K562 (cell line): ENCODE measurements around the gene EXOC3L2. TPM values are rescaled to one million over a fixed set of nuclear protein-coding genes. Genes with fewer than 3 reads are reported as not detected.

Experiments
- BMI1 ChIP-seq: fragments of 150-350 bp; IDR thresholded peaks from 2 replicates; pipeline ENCODE4 v1.6.1; 2014; ENCODE audit warnings: low read length
- CEBPB ChIP-seq: fragments of 450-650 bp; IDR thresholded peaks from 2 replicates; pipeline ENCODE4 v1.6.1; 2016; ENCODE audit warnings: missing genetic modification characterization, missing compliant biosample characterization
- ETV1 ChIP-seq: fragments of 450-650 bp; conservative IDR thresholded peaks from 2 replicates; pipeline ENCODE4 v1.6.1; 2016; ENCODE audit warnings: missing genetic modification characterization, control low read depth, low read depth, missing compliant biosample characterization
- HDAC1 ChIP-seq, 2 experiments: fragments of 450-650 bp; IDR thresholded peaks; 2 replicates each; pipeline ENCODE4 v1.6.1; 2016 to 2017; ENCODE audit warnings: inconsistent platforms in 1 of 2, mild to moderate bottlenecking in 1 of 2, moderate library complexity in 1 of 2
- PCBP2 ChIP-seq: fragments of 200-400 bp; formaldehyde crosslinking; IDR thresholded peaks from 2 replicates; pipeline ENCODE4 v1.6.1; 2018; ENCODE audit warnings: low read length, low read depth, mild to moderate bottlenecking, moderate library complexity; ENCODE audit not compliant: poor library complexity, severe bottlenecking
- PRMT5 ChIP-seq: sonication (generic); formaldehyde crosslinking; IDR thresholded peaks from 2 replicates; pipeline ENCODE4 v1.5.0; 2020; ENCODE audit warnings: missing genetic modification reagents
- RFX5 ChIP-seq: IDR thresholded peaks from 2 replicates; pipeline ENCODE4 v1.6.1; 2011; ENCODE audit warnings: low read depth, mild to moderate bottlenecking, improper control_type of control experiment, low read length
- RNF2 ChIP-seq: sonication (generic); IDR thresholded peaks from 2 replicates; pipeline ENCODE4 v1.6.1; 2016
- SRSF9 ChIP-seq: fragments of 200-400 bp; formaldehyde crosslinking; IDR thresholded peaks from 2 replicates; pipeline ENCODE4 v1.6.1; 2017; ENCODE audit warnings: low read depth, low read length, borderline replicate concordance
- SUPT5H ChIP-seq: fragments of 450-650 bp; IDR thresholded peaks from 2 replicates; pipeline ENCODE4 v1.6.1; 2016
- TFAP4 ChIP-seq: sonication (generic); formaldehyde crosslinking; IDR thresholded peaks from 2 replicates; pipeline ENCODE4 v1.8.0; 2022; ENCODE audit warnings: missing genetic modification reagents, mild to moderate bottlenecking, moderate library complexity, borderline replicate concordance
- USF2 ChIP-seq: sonication (generic); formaldehyde crosslinking; IDR thresholded peaks from 2 replicates; pipeline ENCODE4 v1.5.0; 2020; ENCODE audit warnings: missing genetic modification reagents
- ZBTB17 ChIP-seq: fragments of 450-650 bp; formaldehyde crosslinking; IDR thresholded peaks from 2 replicates; pipeline ENCODE4 v1.4.0; 2020; ENCODE audit warnings: mild to moderate bottlenecking
- ZNF717 ChIP-seq: fragments of 250-450 bp; sonication (Bioruptor Pico); IDR thresholded peaks from 2 replicates; pipeline ENCODE4 v1.5.0; 2021
- polyA plus RNA-seq, 8 experiments: library from polyadenylated mRNA; depleted of rRNA in 4 of 8; stranded (reverse) in 5 of 8; unstranded in 3 of 8; fragments of >200 nt; fragmentation: Nextera tagmentation in 2 of 8; fragmentation: Illumina TruSeq in 1 of 8; extraction: Ambion mirVana in 2 of 8; extraction: Trizol in 1 of 8; gene quantifications; 2 replicates each; pipeline versions ENCODE4 v1.2.1 to v1.2.3, GENCODE V29; 2011 to 2014; ENCODE audit warnings: inconsistent platforms in 1 of 8, missing spikeins in 1 of 8
- total RNA-seq, 7 experiments: library from RNA; depleted of rRNA in 6 of 7; stranded (reverse); fragments of >200 nt in 6 of 7; fragmentation: Illumina TruSeq in 2 of 7; extraction: Trizol in 2 of 7; gene quantifications; 2 replicates each; pipeline versions ENCODE4 v1.2.1 to v1.2.3, GENCODE V29; 2011 to 2021; ENCODE audit warnings: low replicate concordance in 1 of 7
- TF ChIP-seq, protein P1 (sequence below), 2 experiments: fragments of 450-650 bp; IDR thresholded peaks; 2 replicates each; pipeline ENCODE4 v1.6.1; 2016
- TF ChIP-seq, protein P2 (sequence below), 2 experiments: fragments of 450-650 bp; IDR thresholded peaks; 2 replicates each; pipeline ENCODE4 v1.6.1; 2016; ENCODE audit warnings: mild to moderate bottlenecking in 2 of 2, borderline replicate concordance in 1 of 2, low read depth in 1 of 2, moderate library complexity in 1 of 2

The EXOC3L2 gene
- total and polyA plus RNA-seq, 9 of the 15 experiments (the other 6 are each of a cell fraction or from before 2014, with no cell fraction given): 0.31 to 19.0 (median 2.4) TPM

DNA sequence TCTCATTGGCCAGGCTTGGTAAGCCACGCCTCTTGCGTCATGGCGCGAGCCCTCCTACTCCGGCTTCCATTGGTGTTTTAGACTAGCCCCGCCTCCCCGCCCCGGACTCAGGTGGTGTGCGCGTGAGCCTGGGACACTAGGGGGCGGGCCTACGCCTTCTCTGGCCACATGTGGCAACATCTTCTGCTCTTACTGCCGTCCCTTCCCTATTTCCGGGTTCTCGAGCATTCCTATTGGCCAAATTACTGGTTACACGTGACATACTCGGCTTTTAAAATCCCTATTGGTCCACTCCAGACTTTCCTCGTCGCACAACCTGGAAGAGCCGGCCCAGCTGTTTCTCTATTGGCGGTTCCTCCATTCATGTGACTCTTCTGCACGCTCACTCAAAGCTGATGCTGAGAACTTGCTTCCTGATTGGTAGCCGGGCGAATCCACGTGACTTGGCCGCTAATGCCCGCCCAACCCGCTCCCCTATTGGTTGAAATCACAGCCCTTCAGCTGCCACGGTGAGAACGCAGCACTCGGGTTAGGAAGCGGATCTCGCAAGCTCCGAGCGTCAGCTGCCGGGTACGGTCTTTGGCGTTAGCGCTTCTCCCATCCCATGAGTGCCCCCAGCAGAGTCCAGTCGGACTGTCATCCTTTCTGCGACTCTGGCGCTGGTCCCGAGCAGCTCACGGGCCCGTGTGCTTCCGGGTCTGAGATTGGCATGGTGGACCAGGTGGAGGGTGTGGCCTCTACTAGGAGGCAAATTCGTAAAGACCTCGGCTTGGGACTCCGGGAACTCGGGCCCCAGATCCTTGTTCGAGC is 66.7 kb downstream of the EXOC3L2 start, which contains the start of gene BLOC1S3 (continued):
- TF ChIP-seq RNF2: 0 out of 2 replicates have a peak, but pooled peaks have one; percentile 29
- TF ChIP-seq SRSF9: no peak
- peak; percentile 95 for TF ChIP-seq TFAP4 (CRISPR knock-in tag)
- peak; percentile 99 for TF ChIP-seq RFX5
- TF ChIP-seq ZNF717: no peak
- 0 out of 2 replicates have a peak, but pooled peaks have one; percentile 14 for TF ChIP-seq ZBTB17
- TF ChIP-seq PRMT5 (CRISPR knock-in tag): no peak
- TF ChIP-seq, protein P1, sequence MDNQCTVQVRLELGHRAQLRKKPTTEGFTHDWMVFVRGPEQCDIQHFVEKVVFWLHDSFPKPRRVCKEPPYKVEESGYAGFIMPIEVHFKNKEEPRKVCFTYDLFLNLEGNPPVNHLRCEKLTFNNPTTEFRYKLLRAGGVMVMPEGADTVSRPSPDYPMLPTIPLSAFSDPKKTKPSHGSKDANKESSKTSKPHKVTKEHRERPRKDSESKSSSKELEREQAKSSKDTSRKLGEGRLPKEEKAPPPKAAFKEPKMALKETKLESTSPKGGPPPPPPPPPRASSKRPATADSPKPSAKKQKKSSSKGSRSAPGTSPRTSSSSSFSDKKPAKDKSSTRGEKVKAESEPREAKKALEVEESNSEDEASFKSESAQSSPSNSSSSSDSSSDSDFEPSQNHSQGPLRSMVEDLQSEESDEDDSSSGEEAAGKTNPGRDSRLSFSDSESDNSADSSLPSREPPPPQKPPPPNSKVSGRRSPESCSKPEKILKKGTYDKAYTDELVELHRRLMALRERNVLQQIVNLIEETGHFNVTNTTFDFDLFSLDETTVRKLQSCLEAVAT (IDR thresholded peaks at IDR 0.05): no peak; a peak in 1 of 4 replicates
- 0 out of 2 replicates have a peak, but pooled peaks have one; percentile 41 for TF ChIP-seq ETV1 (tag)
- TF ChIP-seq PCBP2: no peak
- TF ChIP-seq HDAC1 (IDR thresholded peaks at IDR 0.05): peak; percentile 30 to 98; a peak in 2 of 4 replicates
- TF ChIP-seq, protein P2, sequence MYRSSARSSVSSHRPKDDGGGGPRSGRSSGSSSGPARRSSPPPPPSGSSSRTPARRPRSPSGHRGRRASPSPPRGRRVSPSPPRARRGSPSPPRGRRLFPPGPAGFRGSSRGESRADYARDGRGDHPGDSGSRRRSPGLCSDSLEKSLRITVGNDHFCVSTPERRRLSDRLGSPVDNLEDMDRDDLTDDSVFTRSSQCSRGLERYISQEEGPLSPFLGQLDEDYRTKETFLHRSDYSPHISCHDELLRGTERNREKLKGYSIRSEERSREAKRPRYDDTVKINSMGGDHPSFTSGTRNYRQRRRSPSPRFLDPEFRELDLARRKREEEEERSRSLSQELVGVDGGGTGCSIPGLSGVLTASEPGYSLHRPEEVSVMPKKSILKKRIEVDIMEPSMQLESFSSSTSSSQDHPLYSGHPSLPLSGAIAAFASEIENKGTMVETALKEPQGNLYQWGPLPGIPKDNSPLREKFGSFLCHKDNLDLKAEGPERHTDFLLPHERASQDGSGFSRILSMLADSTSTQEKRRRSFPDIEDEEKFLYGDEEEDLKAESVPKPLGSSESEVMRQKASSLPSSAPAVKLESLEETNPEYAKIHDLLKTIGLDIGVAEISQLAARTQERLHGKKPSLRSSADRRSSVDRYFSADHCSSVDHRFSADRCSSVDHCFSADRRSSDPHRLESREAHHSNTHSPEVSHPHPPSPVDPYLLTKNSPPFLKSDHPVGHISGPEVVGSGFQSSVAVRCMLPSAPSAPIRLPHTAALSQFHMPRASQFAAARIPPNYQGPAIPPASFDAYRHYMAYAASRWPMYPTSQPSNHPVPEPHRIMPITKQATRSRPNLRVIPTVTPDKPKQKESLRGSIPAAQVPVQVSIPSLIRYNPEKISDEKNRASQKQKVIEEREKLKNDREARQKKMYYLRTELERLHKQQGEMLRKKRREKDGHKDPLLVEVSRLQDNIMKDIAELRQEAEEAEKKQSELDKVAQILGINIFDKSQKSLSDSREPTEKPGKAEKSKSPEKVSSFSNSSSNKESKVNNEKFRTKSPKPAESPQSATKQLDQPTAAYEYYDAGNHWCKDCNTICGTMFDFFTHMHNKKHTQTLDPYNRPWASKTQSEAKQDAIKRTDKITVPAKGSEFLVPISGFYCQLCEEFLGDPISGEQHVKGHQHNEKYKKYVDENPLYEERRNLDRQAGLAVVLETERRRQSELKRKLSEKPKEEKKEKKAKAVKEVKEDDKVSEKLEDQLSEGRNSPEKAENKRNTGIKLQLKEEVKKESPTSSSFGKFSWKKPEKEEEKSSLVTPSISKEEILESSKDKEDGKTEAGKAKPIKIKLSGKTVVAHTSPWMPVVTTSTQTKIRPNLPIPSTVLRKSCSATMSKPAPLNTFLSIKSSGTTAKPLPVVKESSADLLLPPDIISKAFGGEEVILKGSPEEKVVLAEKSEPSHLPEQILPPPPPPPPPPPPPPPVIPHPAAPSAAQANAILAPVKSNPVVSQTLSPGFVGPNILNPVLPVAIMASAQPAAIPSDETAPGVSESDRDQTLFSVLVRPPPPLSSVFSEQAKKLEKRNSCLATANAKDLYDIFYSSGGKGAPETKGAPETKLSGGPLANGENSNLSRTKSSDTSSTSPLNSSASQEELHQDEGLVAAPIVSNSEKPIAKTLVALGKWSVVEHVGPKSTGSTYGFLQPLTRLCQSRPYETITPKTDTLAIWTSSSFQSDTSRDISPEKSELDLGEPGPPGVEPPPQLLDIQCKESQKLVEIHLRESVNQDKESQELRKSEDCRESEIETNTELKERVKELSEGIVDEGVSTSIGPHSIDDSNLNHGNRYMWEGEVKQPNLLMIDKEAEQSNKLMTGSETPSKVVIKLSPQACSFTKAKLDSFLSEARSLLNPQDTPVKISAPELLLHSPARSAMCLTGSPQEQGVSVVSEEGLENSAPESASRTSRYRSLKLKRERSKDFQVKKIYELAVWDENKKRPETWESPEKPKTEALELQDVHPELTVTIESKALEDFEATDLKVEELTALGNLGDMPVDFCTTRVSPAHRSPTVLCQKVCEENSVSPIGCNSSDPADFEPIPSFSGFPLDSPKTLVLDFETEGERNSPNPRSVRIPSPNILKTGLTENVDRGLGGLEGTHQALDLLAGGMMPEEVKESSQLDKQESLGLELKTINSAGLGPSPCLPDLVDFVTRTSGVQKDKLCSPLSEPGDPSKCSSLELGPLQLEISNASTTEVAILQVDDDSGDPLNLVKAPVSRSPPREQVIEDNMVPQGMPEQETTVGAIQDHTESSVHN (IDR thresholded peaks at IDR 0.05; ENCODE audit: borderline replicate concordance in 1 of 2, low read depth in 1 of 2): peak in 1 of 2 experiments; percentile 68; a peak in 2 of 4 replicates
- TF ChIP-seq BMI1: no peak
- peak; percentile 97 for TF ChIP-seq CEBPB (tag)
- peak; percentile 72 for TF ChIP-seq SUPT5H
- TF ChIP-seq USF2 (CRISPR knock-in tag): peak; percentile 85
